IMR-90 (cell line): ENCODE data around the gene CAMK2D.
A peak's percentile ranks its signal among the peaks of the same experiment; 100 is the strongest.

Source experiments
- CEBPB ChIP-seq: IDR thresholded peaks from 2 replicates; pipeline ENCODE4 v1.6.1; 2012; ENCODE audit warnings: low read depth, low read length, improper control_type of control experiment
- CTCF ChIP-seq: conservative IDR thresholded peaks from 2 replicates; pipeline ENCODE4 v1.5.1; 2012; ENCODE audit warnings: mild to moderate bottlenecking, low read depth, low read length, improper control_type of control experiment
- ELK1 ChIP-seq: fragments of 150-350 bp; IDR thresholded peaks from 2 replicates; pipeline ENCODE4 v1.6.1; 2016; ENCODE audit warnings: low read depth, mild to moderate bottlenecking, low read length, moderate library complexity, borderline replicate concordance
- SMC3 ChIP-seq: fragments of 150-350 bp; IDR thresholded peaks from 2 replicates; pipeline ENCODE4 v1.6.1; 2016; ENCODE audit warnings: low read depth, mild to moderate bottlenecking, antibody characterized with exemption, low read length, moderate library complexity

GRCh38 chr4:113783701-113784100, 22.2 kb upstream of the CAMK2D start:
- TF ChIP-seq CTCF (no peak), ELK1 (no peak), CEBPB (0 out of 2 replicates have a peak, but pooled peaks have one; percentile 12), SMC3 (no peak)
